Activated CD8-positive, alpha-beta memory T cell treated with anti-CD3 and anti-CD28 coated beads, Interleukin-2, amount 50 U/mL, for 4 hours (primary cell): Measurements from ENCODE around the gene C2orf15.
"Not testable (repeated sequence)": the region's sequence is repeated elsewhere in the genome, so short reads cannot be mapped to it uniquely, and the experiment has no call there.

Source experiments
- DNase-seq: peaks from one replicate; pipeline ENCODE4 v3.0.0-alpha.2; 2020

C2orf15 gene

DNA sequence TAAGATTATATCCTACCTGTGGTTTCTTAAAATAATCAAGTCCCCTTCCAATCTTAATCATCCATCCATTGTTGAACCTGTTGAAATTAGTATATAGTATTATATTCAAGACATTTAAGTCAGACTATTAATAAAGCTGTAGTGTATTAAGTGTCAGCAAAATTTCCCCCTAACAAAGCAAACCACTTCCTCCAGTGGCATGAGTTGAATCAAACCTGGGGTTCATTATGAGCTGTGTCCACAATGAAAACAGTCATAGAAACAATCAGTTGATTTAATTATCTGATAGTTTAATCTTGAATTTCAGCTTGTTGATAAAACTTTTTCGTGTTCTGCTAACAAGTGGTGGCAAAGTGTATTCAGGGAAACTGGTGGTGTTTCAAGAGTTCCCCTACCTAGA, 28.0 kb downstream of the C2orf15 start:
- no peak for DNase-seq

DNA sequence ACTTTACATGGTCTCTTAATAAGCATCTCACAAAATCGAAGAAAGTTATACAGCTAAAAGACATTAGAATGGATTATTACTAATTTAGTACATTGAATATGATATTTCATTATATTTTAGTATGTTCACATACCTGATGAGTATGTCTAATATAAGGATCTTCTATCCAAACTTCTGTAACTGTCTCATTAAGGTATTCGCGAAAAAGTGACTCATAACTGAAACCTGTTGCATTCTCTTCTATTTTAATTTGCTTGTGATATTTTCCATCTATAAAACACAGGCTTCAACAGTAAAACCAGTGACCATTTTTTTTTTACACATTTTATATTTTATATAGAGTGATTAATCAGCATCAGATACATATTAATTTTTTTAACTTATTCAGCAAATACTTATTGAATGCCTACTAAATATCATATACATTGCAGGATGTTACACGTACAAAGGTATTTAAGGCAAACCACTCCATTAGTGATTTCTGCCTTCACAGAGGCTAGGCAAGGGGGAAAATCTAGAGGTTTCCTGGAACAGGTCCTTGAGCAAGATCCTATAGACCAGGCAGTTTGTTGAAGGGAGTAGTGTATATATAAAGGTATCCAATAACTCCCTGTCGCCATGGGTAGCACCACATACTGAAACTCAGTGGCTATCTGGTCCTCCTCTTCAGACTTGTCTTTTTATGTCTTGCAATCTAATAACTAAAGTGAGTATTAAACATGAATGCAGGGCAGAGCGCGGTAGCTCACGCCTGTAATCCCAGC, 30.1 kb downstream of the C2orf15 start:
- DNase-seq = no peak

DNA sequence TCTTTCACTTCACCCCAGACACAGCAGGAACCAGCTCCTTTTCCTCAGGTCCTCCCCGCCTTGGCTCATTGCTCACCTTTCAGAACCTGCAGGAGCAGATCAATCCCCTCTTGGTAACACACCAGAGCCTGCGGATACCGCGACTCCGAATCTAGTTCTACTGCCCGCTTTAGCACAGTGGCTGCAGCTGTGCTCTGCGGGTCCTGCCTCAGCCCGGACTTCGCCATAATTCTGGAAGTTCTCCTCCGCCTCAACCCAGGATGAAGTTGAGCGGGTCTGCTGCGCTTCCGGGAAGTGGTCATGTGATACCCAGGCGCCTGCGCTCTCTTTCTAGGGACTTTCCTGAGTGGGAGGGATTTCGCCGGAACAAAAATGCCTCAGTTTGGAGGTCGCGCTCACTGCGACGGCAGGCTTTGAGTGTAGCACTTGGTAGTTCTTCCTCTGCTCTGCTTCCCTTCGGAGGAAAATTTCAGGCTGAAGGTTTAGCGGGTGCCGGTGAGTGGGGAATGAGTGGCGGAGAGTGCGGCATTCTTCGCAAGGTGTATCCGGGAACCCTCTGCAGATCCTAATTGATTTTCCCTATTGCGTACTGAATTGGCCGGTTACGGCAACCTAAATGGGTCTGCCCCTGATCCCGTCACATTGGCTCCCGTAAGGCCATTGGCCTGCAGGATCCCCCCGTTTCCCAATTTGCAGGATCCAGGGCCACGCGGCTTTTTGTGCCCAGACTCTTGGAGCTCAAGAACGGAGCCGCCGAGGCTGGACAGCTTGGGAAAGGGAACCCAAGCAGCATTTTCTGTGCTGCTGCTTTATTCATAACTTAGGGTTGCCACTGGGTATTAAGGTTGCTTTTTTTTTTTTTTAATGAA, 39.5 kb downstream of the C2orf15 start, which contains the start of the genes MITD1 and MRPL30:
TSS of gene MITD1 (minus strand) at position 304 of the 869 bp plus-strand sequence. CDS start at position 227, 77 bp downstream.
TSS of gene MRPL30 (plus strand) at position 430 of the 869 bp plus-strand sequence. CDS start 5,020 bp downstream, outside the sequence.
- DNase-seq = peak; percentile 85

DNA sequence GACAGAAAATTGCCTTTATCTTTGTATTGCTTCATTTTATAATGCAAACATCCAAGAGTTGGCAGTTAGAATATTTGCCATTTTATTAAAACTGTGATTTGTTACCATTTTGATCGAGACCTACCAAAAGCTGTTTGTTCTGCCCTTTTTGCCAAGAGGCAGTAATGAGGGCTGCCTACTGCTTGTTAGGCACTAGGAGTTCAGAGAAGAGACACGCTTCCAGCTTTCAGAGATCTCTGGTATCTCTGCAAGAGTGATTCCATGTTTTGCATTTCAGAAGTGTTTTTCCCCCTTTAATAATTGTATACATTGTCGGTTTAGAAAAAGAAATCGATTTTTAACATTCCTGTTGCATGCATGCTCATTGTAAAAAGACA, 40.1 kb downstream of the C2orf15 start:
- no peak for DNase-seq

DNA sequence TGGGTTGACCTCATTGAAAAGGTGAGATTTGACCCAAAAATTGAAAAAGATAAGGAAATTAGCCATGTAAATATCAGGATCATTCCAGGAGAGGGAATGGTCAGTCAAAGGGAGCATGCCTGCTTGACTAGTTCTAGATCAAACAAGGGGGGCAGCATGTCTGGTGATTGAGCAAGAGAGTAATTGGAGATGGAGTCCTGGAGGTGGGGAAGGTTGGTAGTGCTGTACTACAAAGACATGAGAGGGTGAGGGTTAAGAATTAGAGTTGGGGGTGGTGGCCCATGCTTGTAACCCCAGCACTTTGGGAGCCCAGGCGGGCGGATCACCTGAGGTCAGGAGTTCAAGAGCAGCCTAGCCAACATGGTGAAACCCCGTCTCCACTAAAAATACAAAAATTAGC, 41.5 kb downstream of the C2orf15 start:
- no peak for DNase-seq

DNA sequence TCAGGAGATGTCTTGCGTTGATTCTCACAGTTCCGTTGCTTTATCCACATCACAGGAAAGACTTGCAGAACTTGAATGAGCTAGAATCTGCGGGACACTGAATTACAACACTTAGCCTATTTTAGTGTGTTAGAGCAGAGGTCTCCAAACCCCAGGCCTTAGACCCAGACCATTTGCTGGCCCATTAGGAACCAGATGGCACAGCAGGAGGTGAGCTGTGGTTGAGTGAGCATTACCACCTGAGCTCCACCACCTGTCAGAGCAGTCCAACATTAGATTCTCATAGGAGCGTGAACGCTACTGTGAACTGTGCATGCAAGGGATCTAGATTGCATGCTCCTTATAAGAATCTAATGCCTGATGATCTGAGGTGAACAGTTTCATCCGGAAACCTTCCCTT, 43.3 kb downstream of the C2orf15 start:
- DNase-seq = no peak

DNA sequence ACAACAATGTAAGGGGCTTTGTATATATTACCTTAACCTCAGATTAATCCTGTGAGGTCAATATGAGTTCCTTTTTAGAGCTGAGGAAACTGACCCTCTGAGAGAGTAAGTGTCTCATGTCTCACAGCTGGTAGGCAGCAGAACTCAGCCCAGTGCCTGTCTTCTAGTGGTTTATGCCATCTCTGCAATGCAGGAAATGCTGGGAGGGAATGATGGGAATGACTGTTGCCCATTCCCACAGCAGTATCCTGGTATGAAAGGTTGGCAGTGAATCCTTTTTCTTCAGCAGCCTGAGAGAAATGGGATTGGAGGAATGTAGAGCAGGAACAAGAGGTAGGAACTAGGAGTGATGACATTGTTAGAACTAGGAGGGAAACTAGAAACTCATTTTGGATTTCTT, 45.5 kb downstream of the C2orf15 start:
- DNase-seq = no peak

DNA sequence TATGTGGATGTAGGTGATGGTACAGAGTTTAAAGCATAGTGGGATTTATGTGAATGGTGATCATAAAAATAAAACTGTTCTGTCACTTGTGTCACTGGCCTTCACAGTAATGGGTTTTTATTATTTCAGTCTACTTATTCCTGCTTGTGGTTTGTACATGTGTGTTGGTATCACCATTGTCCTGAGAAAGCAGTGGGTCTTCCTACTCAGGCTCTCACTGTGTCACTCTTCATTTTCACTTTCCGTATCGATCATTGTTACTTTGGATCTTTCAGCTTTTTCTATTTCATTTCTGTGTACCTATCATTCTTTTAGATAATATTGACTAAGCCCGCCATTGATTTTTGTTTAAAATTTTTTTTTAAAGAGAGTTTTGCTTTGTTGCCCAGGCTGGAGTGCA, 46.9 kb downstream of the C2orf15 start:
- no peak for DNase-seq

DNA sequence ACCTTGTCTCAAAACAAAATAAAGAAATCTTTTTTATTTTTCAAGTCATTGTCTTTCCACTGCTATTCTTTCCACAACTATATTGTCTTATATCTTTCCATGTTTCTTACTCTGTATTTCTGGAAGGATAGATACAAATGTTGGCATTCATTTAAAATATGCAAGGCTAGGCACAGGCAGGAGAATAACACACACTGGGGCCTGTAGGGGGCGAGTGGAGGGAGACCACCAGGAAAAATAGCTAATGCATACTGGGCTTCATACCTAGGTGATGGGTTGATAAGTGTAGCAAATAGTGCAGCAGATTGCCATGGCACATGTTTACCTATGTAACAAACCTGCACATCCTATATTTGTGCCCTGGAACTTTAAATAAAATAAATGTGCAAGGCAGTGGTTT, 49.0 kb downstream of the C2orf15 start:
- no peak for DNase-seq

DNA sequence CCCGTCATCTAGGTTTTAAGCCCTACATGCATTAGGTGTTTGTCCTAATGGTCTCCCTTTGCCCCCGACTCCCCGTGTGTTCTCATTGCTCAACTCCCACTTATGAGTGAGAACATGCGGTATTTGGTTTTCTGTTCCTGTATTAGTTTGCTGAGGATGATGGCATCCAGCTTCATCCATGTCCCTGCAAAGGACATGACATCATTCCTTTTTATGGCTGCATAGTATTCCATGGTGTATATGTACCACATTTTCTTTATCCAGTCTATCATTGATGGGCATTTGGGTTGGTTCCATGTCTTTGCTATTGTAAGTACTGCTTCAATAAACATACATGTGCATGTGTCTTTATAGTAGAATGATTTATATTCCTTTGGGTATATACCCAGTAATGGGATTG, 50.9 kb downstream of the C2orf15 start:
- not testable (repeated sequence) for DNase-seq

DNA sequence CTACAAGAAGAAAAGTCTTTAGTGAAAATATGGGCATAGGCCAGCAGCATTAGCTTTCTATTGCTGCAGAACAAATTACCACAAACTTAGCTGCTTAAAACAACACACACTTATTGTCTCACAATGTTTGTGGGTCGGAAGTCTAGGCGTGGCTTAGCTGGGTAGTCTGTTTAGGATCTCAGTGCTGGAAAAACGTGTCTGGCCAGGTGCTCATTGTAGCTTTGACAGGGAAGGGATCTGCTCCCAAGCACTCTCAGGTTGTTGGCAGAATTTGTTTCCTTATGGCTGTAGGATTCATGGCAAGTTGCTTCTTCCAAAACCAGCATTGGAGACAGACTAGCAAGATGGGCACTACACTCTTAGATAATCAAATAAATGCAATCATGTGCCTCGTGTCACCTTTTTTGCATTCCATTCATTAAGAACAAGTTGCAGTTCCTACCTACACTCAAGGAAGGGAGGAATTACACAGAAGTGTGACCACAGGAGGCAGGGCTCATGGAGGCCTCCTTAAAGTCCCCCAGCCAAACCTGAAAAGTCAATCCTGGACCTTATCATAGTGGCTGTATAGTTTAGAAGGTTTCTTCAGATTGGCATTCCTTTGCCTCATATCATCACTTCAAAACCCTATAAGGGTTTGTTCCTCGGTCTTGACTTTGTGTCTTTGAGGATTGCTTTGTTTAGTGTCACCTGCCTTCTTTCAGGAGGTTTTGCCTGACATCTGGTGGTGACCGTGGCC, 56.8 kb downstream of the C2orf15 start:
- no peak for DNase-seq

DNA sequence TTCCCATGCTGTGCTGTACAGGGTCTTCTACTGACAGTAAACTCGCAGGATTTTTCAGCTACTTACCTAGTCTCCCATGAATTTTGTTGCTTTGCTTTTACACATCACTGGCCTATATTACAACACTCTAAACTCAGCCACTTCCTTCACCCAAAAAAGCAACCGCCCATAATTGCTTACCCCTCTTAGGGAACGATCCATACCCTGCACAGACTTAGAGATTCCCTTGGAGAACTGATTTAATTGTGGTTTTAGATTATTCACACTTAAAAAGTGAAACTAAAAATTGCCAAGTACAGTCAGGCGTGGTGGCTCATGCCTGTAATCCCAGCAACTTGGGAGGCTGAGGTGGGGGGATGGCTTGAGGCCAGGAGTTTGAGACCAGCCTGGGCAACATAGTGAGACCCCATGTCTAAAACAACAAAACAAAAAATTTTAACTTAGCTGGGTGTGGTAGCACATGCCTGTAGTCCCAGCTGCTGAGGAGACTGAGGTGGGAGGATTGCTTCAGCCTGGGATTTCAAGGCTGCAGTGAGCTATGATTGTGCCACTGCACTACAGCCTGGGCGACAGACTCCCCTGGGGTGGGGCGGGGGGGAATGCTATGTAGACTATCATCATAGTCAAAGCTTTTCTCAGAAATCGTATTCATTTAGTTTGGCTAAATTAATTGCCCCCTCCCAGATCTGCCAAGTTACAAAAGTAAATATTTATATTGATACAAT, 58.7 kb downstream of the C2orf15 start:
- DNase-seq = no peak
